T-helper 1 cell (primary cell): ENCODE data around the gene WDR49.

Experiments
- DNase-seq, 5 donors: peaks; one replicate each; pipeline ENCODE4 v3.0.0-alpha.2; 2012 to 2020

The WDR49 gene

GRCh38 chr3:167611718-167612117 is 42.0 kb downstream of the WDR49 start:
- no peak for DNase-seq

DNA sequence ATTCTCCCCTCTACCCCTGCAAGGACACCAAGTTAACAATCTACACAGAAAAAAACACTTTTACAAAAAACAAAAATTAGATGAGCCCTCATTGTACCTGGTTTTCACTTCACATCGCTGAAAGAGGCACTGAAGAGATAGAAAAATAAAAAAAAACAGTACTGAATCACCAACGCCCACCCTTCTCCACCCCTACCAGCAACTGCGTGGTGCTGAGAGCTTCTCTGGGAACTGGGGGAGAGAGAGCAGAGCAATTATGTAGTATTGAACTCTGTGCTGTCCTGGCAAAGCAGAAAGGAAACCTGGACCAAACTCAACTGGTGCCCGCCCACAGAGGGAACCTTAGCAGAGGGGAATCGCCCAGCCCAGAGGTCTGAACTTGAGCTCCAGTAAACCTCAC is 44.6 kb downstream of the WDR49 start:
- DNase-seq = no peak

- DNase-seq = no peak
Observed at GRCh38 chr3:167606836-167607235, 46.9 kb downstream of the WDR49 start.

DNA sequence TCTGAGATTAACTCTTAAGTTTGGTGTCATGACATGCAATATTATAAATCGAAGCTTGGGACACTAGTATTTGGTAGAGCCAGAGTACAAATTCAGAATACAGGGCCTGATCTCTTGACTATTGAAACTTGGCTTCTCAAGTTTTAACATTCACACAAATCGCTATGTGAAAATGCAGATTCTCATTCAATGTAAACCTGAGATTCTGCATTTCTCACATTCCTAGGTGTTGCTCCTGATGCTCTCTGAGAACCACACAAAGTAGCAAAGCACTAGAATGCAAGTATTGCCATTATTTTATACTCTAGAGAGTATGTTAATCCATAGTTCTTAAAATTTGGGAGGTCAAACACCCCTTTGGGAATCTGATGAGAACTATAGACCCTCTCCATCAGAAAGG is 47.9 kb downstream of the WDR49 start:
- no peak for DNase-seq

DNA sequence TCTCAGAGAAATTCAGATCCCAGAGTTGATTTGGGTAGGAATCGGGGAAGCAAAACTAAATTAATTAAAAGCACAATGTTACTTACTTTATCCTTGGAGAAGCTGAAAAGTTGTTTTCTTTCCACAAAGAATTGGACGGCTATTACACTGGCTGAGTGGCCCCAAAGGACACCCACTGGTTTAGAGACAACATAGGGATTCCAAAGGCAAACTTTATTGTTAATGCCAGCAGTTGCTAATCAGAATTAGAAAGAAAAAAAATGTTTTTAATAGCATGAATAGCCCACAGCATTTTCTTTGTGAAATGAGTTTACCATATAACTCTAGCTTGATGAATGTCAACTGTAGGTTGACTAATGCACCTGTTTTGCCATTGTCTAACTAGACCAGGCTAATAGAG is 51.7 kb downstream of the WDR49 start:
- no peak for DNase-seq

- DNase-seq = no peak
Observed at GRCh38 chr3:167587651-167588050, 66.1 kb downstream of the WDR49 start.

DNA sequence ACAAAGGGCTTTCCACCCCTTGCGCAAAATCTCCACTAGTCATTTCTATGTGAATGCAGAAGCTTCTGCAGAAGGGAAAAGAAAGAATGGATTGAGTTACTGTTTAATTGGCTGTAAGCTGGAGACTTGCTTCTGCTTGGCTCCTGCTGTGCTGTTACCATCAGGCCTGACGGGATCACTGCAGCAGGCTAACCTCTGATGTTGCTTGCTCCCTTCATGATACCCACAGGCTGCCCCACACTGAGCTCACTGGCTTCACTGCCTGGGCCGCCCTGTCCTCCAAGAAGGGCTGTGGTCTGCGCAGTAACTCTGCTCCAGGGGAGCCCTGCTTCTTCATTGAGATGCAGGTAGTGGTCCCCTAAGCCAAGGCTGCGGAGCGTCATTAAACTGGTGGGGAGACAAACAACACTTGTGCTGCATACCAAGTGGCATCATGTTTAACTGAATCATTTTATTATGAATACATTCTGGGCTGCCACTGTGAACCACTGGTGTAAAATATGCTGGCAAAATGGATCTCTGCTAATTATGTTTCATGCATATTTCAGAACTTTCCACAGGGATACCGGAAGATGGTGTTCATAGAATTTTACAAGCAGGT is 78.6 kb downstream of the WDR49 start:
- DNase-seq = no peak

DNA sequence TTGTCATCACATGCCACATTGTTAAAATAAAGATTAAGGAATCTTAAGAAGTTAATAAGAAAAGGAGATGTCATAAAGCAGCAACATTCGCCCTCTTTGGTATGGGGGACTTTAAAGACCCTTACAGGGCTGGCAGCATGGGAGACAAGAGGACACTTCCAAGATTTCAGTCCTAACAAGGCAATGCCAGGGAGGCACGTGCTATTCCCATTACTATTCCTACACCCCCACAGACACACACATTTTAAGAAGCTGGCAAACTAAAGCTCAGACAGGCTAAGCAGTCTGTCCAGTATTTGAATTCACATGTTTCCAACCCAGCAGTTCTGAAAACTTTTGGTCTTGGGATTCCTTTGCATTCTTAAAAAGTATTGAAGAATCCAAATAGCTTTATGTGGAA is 80.8 kb downstream of the WDR49 start:
- no peak for DNase-seq

DNA sequence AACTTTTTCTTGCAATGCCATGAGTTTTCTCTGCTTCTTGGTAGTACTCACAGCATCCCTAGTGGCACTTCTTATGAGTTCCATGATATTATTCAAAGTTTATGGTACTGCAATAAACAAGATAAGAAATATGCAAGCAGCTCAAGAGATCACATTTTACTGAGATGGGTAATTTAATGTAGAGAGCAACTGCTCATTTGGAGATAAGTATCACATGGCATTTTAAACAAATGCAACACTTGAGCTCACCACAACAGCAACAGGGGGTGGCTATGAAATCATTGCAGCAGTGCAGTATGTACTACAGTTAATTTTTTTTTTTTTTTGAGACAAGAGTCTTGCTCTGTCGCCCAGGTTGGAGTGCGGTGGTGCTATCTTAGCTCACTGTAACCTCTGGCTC is 85.1 kb downstream of the WDR49 start:
- DNase-seq = no peak

DNA sequence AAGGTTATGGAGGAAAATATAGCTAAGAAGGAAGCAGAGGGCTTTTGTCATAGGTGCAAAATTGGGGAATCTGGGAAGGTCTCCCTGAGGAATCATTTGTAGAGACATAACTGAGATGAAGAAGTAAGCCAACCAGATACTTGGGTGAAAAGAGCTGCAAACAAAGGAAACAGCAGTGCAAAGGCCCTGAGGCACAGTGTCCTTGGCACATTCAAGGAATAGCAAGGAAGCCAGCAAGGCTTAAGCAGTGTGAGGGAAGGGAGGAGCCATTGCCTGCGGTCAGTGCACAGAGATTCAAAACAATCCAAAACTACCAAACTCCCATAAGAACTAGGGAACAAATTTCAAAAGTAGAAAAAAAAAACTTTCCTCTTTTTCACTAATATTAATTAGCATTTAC is 88.3 kb downstream of the WDR49 start:
- DNase-seq = no peak

DNA sequence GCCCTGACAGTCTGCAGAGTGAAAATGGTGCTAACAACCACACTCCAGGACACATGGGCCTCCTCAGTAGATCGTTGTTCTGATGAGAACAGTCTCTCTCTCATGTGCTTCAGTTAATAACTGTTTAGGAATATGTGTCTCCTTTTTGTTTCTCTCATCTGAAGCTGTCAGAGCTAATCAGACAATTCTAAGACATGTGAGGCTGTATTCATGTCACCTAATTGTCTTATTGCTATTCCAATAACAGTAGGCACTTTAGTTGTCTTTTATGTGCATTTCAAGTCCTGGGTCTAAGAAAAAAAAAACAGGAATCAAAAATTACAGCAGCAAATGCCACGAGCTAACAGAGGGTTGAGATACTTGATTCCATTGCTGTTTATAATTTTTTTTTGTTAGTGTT is 89.1 kb downstream of the WDR49 start:
- DNase-seq = no peak

DNA sequence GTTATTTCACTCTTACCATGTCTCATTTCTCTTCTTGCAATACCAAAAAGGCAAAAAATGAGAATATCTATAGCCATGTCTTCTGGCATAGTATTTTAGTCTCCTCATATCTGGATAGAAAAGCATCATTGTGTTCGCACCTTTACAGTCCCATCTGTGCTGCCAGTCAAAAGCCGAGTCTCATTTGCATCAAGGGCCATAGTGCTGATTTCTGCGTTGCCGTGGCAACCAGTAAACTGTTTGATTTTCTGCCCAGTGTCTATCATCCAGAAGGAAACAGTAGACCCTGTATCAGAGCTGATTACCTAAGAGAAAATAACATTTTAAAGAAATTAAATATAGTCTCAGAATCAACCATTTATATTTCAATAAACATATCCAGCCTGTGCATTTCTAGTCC is 93.8 kb downstream of the WDR49 start:
- DNase-seq = no peak

GRCh38 chr3:167554898-167555297 is 98.8 kb downstream of the WDR49 start:
- no peak for DNase-seq

DNA sequence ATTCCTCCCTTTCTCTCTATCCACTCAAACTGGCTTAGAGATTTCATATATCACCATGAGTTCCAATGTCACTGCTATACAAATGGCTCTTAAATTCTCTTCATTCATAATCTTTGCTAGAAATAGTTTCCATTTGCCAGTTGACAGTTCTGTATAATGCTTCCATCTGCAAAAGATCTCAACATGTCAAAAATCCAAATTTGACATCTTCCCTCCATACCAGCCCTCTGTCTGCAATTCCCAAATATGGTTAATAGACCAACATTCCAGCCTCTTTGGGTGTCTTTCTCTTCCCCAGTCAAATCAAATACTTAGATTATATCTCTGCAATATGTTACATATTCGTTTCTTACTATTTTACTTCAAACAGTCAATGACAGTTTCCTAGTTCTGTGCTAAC is 115.7 kb downstream of the WDR49 start:
- no peak for DNase-seq

- no peak for DNase-seq
Observed at GRCh38 chr3:167521006-167521355, 132.8 kb downstream of the WDR49 start.

- no peak for DNase-seq
Observed at GRCh38 chr3:167520266-167521005, 133.3 kb downstream of the WDR49 start.

GRCh38 chr3:167507954-167508353 is 145.8 kb downstream of the WDR49 start:
- DNase-seq = no peak

GRCh38 chr3:167502401-167502800 is 151.3 kb downstream of the WDR49 start:
- DNase-seq = no peak

- no peak for DNase-seq
Observed at GRCh38 chr3:167501941-167502340, 151.8 kb downstream of the WDR49 start.

DNA sequence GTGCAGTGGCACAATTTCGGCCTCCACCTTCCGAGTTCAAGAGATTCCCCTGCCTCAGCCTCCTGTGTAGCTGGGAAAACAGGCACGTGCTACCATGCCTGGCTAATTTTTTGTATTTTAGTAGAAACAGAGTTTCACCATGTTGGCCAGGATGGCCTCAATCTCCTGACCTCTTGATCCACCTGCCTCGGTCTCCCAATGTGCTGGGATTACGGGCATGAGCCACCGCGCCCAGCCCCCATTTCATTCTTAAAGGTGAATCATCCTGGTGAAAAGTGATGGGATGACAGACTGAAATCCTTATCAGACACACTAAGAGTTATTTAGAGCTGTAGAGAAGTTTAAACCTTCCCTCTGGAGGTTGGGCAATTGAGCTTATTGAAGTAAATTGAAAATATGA is 155.8 kb downstream of the WDR49 start:
- DNase-seq = no peak

- no peak for DNase-seq
Observed at GRCh38 chr3:167493244-167493643, 160.5 kb downstream of the WDR49 start.

DNA sequence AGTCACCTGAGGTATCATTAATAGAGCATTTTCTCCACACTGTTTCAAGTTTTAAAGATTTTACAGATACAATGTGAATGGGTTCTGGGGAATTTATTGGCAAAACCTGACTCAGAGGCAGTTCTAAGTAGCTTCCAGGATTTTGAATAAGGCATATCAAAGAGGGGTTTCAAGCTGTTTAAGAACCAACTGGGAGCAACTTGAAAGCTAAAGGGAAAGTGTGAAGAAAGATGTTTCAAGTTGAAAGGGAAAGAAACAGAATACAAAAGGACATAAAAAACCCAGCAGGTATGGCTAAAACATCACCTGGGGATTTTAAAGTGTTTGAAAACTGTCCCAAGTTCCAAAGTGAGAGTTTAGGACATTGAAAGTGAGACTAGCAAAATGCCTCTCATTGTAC is 162.1 kb downstream of the WDR49 start:
- no peak for DNase-seq

DNA sequence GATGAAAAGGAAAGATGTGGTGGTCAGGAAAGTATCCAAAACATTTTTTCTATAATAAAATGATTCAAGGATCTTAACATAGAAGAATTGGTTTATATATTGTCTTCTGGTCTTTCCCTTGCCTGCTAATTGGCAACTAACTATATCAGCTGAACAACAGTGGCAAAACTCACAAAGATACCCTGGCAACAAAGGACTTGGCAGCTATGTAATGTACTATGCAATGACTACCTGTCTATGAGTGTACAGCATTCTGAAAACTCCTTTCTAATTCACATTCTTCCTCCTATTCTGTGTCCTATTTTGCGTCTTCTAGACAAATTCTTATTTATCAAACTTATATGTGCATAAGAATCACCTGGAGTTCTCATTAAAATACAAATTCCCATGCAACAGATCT is 164.2 kb downstream of the WDR49 start:
- no peak for DNase-seq

DNA sequence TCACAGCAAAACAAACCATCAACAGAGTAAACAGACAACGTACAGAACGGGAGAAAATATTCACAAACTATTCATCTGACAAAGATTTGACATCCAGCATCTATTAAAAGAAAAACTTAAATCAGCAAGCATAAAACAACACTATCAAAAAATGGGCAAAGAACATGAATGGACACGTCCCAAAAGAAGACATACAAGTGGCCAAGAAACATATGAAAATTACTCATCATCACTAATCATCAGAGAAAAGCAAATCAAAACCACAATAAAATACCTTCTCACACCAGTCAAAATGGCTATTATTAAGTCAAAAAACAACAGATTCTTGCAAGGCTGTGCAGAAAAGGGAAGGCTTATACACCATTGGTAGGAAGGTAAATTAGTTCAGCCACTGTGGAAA is 166.2 kb downstream of the WDR49 start:
- DNase-seq = no peak

- DNase-seq = no peak
Observed at GRCh38 chr3:167484551-167484950, 169.2 kb downstream of the WDR49 start.
